Keratinocyte (primary cell): Measurements from ENCODE around the gene FLYWCH2.
"Not testable (repeated sequence)": the region's sequence is repeated elsewhere in the genome, so short reads cannot be mapped to it uniquely, and the experiment has no call there.

Source experiments
- EZH2 ChIP-seq: IDR thresholded peaks from one replicate; pipeline ENCODE4 v1.6.1; 2012; ENCODE audit warnings: inconsistent platforms, mild to moderate bottlenecking, low read length, moderate library complexity
- TF ChIP-seq, protein P1 (sequence below), 3 experiments: IDR thresholded peaks in 1 of 3; conservative IDR thresholded peaks in 1 of 3; optimal IDR thresholded peaks in 1 of 3; 2 replicates in 2 of 3; 3 replicates in 1 of 3; pipeline versions ENCODE3 to v1.5.1; 2011; ENCODE audit warnings: low read length in 3 of 3, mild to moderate bottlenecking in 3 of 3, moderate library complexity in 2 of 3, control low read depth in 1 of 3, inconsistent platforms in 1 of 3; ENCODE audit not compliant: insufficient read depth in 2 of 3; ENCODE audit errors: extremely low read depth in 1 of 3

DNA sequence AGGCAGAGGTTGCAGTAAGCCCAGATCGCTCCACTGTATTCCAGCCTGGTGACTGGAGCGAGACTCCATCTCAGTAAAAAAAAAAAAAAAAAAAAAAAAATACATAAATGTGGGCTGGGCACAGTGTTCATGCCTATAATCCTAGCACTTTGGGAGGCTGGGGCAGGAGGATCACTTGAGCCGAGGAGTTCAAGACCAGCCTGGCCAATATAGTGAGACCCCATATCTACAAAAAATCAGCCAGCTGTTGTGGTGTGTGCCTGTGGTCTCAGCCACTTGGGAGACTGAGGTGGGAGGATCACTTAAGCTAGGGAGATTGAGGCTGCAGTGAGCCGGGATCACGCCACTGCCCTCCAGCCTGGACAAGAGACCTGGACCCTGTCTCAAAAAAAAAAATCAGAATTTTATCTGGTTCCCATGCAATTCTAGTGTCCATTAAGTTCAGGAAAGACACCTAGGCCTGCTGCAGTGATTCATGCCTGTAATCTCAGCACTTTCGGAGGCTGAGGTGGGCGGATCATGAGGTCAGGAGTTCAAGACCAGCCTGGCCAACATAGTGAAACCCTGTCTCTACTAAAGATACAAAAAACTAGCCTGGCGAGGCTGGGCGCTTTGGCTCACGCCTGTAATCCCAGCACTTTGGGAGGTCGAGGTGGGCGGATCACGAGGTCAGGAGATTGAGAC lies 48.4 kb downstream of the FLYWCH2 start:
- TF ChIP-seq, protein P1, sequence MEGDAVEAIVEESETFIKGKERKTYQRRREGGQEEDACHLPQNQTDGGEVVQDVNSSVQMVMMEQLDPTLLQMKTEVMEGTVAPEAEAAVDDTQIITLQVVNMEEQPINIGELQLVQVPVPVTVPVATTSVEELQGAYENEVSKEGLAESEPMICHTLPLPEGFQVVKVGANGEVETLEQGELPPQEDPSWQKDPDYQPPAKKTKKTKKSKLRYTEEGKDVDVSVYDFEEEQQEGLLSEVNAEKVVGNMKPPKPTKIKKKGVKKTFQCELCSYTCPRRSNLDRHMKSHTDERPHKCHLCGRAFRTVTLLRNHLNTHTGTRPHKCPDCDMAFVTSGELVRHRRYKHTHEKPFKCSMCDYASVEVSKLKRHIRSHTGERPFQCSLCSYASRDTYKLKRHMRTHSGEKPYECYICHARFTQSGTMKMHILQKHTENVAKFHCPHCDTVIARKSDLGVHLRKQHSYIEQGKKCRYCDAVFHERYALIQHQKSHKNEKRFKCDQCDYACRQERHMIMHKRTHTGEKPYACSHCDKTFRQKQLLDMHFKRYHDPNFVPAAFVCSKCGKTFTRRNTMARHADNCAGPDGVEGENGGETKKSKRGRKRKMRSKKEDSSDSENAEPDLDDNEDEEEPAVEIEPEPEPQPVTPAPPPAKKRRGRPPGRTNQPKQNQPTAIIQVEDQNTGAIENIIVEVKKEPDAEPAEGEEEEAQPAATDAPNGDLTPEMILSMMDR (optimal IDR thresholded peaks at IDR 0.05 in 1 of 3, IDR thresholded peaks at IDR 0.05 in 1 of 3, conservative IDR thresholded peaks at IDR 0.05 in 1 of 3; ENCODE audit: extremely low read depth in 1 of 3, insufficient read depth in 2 of 3, low read length in 3 of 3): not testable (repeated sequence)
- not testable (repeated sequence) for TF ChIP-seq EZH2
